COLO668 (cell line): ENCODE results near the gene ATP6AP1.
"Not testable (repeated sequence)": the region's sequence is repeated elsewhere in the genome, so short reads cannot be mapped to it uniquely, and the experiment has no call there.

Experiments
- DNase-seq: peaks from one replicate; lab custom pipeline; 2025; ENCODE audit not compliant: unreplicated experiment; lab: John Stamatoyannopoulos, UW

Gene ATP6AP1, protein sequence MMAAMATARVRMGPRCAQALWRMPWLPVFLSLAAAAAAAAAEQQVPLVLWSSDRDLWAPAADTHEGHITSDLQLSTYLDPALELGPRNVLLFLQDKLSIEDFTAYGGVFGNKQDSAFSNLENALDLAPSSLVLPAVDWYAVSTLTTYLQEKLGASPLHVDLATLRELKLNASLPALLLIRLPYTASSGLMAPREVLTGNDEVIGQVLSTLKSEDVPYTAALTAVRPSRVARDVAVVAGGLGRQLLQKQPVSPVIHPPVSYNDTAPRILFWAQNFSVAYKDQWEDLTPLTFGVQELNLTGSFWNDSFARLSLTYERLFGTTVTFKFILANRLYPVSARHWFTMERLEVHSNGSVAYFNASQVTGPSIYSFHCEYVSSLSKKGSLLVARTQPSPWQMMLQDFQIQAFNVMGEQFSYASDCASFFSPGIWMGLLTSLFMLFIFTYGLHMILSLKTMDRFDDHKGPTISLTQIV

GRCh38 chrX:154428176-154429171 is at the start of gene ATP6AP1:
Gene ATP6AP1 (plus strand): TSS chrX:154428677. CDS start chrX:154428693, 16 bp downstream.
- peak; percentile 98 for DNase-seq

- DNase-seq: peak; percentile 100
Observed at GRCh38 chrX:154378799-154379568, 49.5 kb upstream of the ATP6AP1 start, which contains the start of gene EMD. Gene EMD (plus strand): TSS chrX:154379295. CDS start chrX:154379485, 190 bp downstream.

DNA sequence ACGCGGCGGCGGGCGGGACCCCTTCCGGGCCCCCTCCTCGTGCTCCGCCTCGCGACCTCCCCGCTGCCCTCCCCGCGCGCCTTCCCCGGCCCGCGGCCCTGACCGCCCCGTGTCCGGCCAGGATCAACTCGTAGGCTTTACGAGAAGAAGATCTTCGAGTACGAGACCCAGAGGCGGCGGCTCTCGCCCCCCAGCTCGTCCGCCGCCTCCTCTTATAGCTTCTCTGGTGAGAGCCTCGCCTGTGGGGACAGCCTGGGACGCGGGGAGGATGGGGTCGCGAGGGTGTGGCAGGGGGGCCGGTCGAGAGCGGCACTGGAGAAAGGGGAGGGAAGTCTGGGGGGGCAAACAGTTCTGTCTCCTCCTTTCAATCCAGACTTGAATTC is 48.9 kb upstream of the ATP6AP1 start:
- DNase-seq: no peak

DNA sequence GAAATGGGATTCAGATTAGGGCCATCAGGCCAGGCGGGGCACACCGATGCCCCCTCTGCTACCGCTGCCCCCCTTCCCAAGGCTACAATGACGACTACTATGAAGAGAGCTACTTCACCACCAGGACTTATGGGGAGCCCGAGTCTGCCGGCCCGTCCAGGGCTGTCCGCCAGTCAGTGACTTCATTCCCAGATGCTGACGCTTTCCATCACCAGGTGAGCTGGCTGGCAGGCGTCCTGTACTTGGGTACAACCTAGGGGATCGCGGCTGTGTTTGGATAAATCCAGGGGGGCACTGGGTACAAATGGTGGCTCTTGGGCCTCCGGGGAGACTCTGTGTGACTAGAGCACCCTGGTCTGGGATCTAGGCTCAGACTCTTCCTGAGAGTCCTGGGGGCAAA is 48.3 kb upstream of the ATP6AP1 start:
- DNase-seq: peak; percentile 20

- no peak for DNase-seq
Observed at GRCh38 chrX:154380787-154381186, 47.7 kb upstream of the ATP6AP1 start.

DNA sequence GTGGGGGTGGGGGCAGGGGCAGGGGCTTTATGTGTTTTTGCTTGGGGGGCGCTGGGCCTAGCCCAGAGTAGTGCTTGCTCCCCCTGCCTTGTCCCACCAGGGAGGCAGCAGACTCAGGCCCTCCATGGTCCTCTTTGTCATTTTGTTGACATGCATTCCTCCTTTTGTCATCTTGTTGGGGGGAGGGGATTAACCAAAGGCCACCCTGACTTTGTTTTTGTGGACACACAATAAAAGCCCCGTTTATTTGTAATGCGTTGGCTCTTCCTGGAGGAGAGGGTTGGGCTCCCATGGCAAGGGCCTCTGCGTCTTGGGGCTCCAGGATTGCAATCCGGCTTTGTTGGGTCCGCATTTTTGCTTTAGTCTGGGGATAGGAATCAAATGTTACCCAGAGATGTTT is 47.2 kb upstream of the ATP6AP1 start:
- no peak for DNase-seq

GRCh38 chrX:154382483-154383069 is 45.9 kb upstream of the ATP6AP1 start:
- no peak for DNase-seq

GRCh38 chrX:154383359-154384283 is 44.9 kb upstream of the ATP6AP1 start:
- DNase-seq: no peak

GRCh38 chrX:154384284-154384892 is 44.1 kb upstream of the ATP6AP1 start:
- DNase-seq: peak; percentile 17

DNA sequence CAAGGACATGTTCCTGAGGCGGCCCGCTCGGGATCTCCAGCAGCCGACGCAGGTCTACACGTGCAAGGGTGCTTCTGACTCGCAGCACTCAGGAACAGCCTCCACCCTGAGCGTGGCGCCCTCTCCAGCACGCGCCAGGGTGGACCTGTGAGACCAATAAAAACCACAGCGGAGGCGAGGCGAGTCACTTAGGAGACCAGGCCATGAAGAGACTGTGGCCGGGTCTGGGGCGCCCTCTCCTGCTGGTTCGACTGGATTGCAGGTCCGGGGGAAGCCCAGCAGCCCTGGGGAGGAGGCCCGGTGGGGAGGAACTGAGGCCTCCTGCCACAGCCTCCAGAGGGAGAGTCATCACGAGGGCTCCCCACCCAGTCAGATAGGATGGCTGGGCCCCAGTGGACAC is 40.4 kb upstream of the ATP6AP1 start:
- DNase-seq: not testable (repeated sequence)

DNA sequence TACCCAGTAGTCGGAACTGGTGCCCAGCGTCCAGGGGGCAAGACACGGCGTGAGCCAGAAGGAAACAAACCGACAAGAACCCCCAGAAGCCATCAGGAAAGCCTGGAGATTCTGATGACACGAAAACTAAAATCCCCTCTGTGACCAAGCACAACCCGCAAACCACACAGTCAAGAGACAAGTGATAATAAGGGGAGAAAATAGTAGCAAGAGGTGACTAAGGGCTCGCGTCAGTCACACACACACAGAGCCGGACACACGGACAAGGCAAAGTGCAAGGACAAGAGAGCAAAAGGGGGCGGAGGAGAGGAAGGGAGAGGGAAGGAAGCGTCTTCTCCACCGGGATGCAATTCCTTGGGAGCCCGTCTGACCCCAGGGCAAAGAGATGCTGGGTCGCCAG is 39.8 kb upstream of the ATP6AP1 start:
- not testable (repeated sequence) for DNase-seq

GRCh38 chrX:154389812-154390747 is 38.4 kb upstream of the ATP6AP1 start:
- not testable (repeated sequence) for DNase-seq

GRCh38 chrX:154396363-154396762 is 32.1 kb upstream of the ATP6AP1 start:
- not testable (repeated sequence) for DNase-seq

GRCh38 chrX:154396973-154397887 is 31.2 kb upstream of the ATP6AP1 start:
- peak; percentile 90 for DNase-seq

- DNase-seq: peak; percentile 99
Observed at GRCh38 chrX:154397888-154398667, 30.4 kb upstream of the ATP6AP1 start, which contains the start of gene RPL10. Gene RPL10 (plus strand): TSS chrX:154398377. CDS start chrX:154398520, 143 bp downstream.
